GM21619 (cell line): ENCODE data around the gene CEL.
A peak's percentile ranks its signal among the peaks of the same experiment; 100 is the strongest.

Source experiments
- ATAC-seq: cut with Tn5 transposase; IDR thresholded peaks from one replicate; pipeline ENCODE4 v1.9.1; 2021; ENCODE audit not compliant: unreplicated experiment

CEL gene

GRCh38 chr9:133114886-133115603 is 53.3 kb downstream of the CEL start:
- no peak for ATAC-seq

- ATAC-seq, result peak; percentile 63
Observed at GRCh38 chr9:133115604-133116345, 54.0 kb downstream of the CEL start.

GRCh38 chr9:133116346-133117231 is 54.8 kb downstream of the CEL start:
- no peak for ATAC-seq

GRCh38 chr9:133117271-133118178 is 55.7 kb downstream of the CEL start:
- no peak for ATAC-seq

- no peak for ATAC-seq
Observed at GRCh38 chr9:133118179-133118520, 56.4 kb downstream of the CEL start.

GRCh38 chr9:133118568-133118967 is 56.8 kb downstream of the CEL start:
- ATAC-seq, result no peak

- no peak for ATAC-seq
Observed at GRCh38 chr9:133119103-133119845, 57.5 kb downstream of the CEL start.

GRCh38 chr9:133119846-133120500 is 58.2 kb downstream of the CEL start:
- ATAC-seq, result no peak

- ATAC-seq, result no peak
Observed at GRCh38 chr9:133120501-133121197, 58.9 kb downstream of the CEL start.
